Measurements from ENCODE around the gene TRIM34. TPM values are rescaled to one million over a fixed set of nuclear protein-coding genes. Genes with fewer than 3 reads are reported as not detected.
A peak's percentile ranks its signal among the peaks of the same experiment; 100 is the strongest.

The TRIM34 gene
- total RNA-seq, 1 experiment from 2014 or later: 0.42 TPM

DNA sequence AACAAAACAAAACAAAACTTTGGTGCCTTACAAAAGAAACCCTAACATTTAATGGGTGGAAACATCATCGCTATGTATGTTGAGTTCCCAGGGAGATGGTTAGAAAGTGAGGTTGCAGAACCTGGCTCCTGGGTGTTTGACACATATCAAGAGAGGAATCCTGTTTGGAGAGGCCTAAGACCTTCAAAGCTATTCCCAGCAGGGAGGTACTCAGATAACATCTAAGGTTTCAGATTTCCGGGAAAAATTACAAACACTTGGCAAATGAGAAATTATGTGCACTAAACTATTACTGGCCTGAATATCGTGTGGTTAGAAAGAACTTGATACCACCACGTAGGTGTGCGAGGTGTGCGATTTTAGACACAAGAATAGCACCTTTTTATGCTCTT is 41.6 kb downstream of the TRIM34 start:
- Histone ChIP-seq H4K20me1 (ENCODE audit: insufficient read depth) (no peaks in the 10 kb centered on the region), H3K9me3 (ENCODE audit: control insufficient read depth in 1 of 2, insufficient read depth in 1 of 2, low read depth in 1 of 2, low read length in 2 of 2) (no peaks in the 10 kb centered on the region), H2AFZ (ENCODE audit: low read depth, low read length, poor library complexity, severe bottlenecking) (no peak overlapping the region), H3K9ac (ENCODE audit: low read length) (no peak overlapping the region), H3K4me2 (ENCODE audit: low read length) (no peak overlapping the region), H3K4me1 (ENCODE audit: control insufficient read depth in 1 of 2, insufficient read depth in 2 of 2, low read length in 2 of 2) (peaks cover 4 to 13% of the 10 kb centered on the region in 2 experiments; a peak in 2 of 4 replicates), H3K79me2 (ENCODE audit: insufficient read depth, low read length) (no peaks in the 10 kb centered on the region), H3K9me2 (ENCODE audit: insufficient read depth) (no peaks in the 10 kb centered on the region), H3K27me3 (ENCODE audit: insufficient read depth, low read length) (no peaks in the 10 kb centered on the region), H3K27ac (ENCODE audit: low read depth, low read length) (no peak overlapping the region), H3K4me3 (replicated peaks in 1 of 2; ENCODE audit: low read depth in 1 of 2, low read length in 2 of 2) (no peak overlapping the region), H3K36me3 (ENCODE audit: control insufficient read depth in 1 of 2, insufficient read depth in 2 of 2, low read length in 2 of 2) (peaks cover 0 to 3% of the 10 kb centered on the region in 2 experiments; a peak in 1 of 4 replicates)
- intact Hi-C loops (cut with micrococcal nuclease): no loop called here
- ATAC-seq (peak; percentile 27; the same call in 1 of the 2 replicates), DNase-seq (ENCODE audit: low read depth, low spot score) (no peak)
- ChIA-PET RAD21 (ENCODE audit: low non-redundant PET in 1 of 2, low total read pairs in 2 of 2, uncharacterized antibody in 2 of 2, unreplicated experiment in 2 of 2) (no interaction called here), CTCF (no interaction called here), POLR2A (no interaction called here)
- TF ChIP-seq JUND (IDR thresholded peaks at IDR 0.05) (no peak; the same call in 1 of the 2 replicates), SP1 (IDR thresholded peaks at IDR 0.05; ENCODE audit: low read depth) (no peak), POLR2AphosphoS5 (IDR thresholded peaks at IDR 0.05; ENCODE audit: low read depth, low read length) (no peak), POLR2A (IDR thresholded peaks at IDR 0.05; ENCODE audit: borderline replicate concordance, extremely low read depth, insufficient read depth, insufficient read length) (no peak), ZBTB33 (IDR thresholded peaks at IDR 0.05; ENCODE audit: extremely low read depth, insufficient replicate concordance, low read length) (no peak), ELF1 (IDR thresholded peaks at IDR 0.05; ENCODE audit: borderline replicate concordance, low read depth) (no peak), YY1 (IDR thresholded peaks at IDR 0.05; ENCODE audit: extremely low read depth, insufficient replicate concordance, low read depth, low read length) (no peak), EZH2 (IDR thresholded peaks at IDR 0.05) (no peak), SRF (IDR thresholded peaks at IDR 0.05; ENCODE audit: low read depth) (no peak), RAD21 (IDR thresholded peaks at IDR 0.05; ENCODE audit: low read depth) (no peak), ZNF274 (IDR thresholded peaks at IDR 0.05; ENCODE audit: low read depth, low read length) (no peak), CBX3 (IDR thresholded peaks at IDR 0.05; ENCODE audit: low read depth) (no peak), CEBPB (IDR thresholded peaks at IDR 0.05; ENCODE audit: low read depth) (no peak), EZH2phosphoT487 (IDR thresholded peaks at IDR 0.05; ENCODE audit: borderline replicate concordance) (no peak), TCF7L2 (IDR thresholded peaks at IDR 0.05; ENCODE audit: borderline replicate concordance, extremely low read depth, insufficient read depth, insufficient read length) (no peak)
- TF ChIP-seq, protein P1, sequence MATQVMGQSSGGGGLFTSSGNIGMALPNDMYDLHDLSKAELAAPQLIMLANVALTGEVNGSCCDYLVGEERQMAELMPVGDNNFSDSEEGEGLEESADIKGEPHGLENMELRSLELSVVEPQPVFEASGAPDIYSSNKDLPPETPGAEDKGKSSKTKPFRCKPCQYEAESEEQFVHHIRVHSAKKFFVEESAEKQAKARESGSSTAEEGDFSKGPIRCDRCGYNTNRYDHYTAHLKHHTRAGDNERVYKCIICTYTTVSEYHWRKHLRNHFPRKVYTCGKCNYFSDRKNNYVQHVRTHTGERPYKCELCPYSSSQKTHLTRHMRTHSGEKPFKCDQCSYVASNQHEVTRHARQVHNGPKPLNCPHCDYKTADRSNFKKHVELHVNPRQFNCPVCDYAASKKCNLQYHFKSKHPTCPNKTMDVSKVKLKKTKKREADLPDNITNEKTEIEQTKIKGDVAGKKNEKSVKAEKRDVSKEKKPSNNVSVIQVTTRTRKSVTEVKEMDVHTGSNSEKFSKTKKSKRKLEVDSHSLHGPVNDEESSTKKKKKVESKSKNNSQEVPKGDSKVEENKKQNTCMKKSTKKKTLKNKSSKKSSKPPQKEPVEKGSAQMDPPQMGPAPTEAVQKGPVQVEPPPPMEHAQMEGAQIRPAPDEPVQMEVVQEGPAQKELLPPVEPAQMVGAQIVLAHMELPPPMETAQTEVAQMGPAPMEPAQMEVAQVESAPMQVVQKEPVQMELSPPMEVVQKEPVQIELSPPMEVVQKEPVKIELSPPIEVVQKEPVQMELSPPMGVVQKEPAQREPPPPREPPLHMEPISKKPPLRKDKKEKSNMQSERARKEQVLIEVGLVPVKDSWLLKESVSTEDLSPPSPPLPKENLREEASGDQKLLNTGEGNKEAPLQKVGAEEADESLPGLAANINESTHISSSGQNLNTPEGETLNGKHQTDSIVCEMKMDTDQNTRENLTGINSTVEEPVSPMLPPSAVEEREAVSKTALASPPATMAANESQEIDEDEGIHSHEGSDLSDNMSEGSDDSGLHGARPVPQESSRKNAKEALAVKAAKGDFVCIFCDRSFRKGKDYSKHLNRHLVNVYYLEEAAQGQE (IDR thresholded peaks at IDR 0.05; ENCODE audit: low read depth): no peak
- TF ChIP-seq, protein P2, sequence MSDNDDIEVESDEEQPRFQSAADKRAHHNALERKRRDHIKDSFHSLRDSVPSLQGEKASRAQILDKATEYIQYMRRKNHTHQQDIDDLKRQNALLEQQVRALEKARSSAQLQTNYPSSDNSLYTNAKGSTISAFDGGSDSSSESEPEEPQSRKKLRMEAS (IDR thresholded peaks at IDR 0.05): no peak
- TF ChIP-seq, protein P3, sequence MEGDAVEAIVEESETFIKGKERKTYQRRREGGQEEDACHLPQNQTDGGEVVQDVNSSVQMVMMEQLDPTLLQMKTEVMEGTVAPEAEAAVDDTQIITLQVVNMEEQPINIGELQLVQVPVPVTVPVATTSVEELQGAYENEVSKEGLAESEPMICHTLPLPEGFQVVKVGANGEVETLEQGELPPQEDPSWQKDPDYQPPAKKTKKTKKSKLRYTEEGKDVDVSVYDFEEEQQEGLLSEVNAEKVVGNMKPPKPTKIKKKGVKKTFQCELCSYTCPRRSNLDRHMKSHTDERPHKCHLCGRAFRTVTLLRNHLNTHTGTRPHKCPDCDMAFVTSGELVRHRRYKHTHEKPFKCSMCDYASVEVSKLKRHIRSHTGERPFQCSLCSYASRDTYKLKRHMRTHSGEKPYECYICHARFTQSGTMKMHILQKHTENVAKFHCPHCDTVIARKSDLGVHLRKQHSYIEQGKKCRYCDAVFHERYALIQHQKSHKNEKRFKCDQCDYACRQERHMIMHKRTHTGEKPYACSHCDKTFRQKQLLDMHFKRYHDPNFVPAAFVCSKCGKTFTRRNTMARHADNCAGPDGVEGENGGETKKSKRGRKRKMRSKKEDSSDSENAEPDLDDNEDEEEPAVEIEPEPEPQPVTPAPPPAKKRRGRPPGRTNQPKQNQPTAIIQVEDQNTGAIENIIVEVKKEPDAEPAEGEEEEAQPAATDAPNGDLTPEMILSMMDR (IDR thresholded peaks at IDR 0.05 in 2 of 3, conservative IDR thresholded peaks at IDR 0.05 in 1 of 3; ENCODE audit: borderline replicate concordance in 1 of 3, insufficient read depth in 1 of 3, low read depth in 2 of 3, low read length in 2 of 3): no peak
- TF ChIP-seq, protein P4, sequence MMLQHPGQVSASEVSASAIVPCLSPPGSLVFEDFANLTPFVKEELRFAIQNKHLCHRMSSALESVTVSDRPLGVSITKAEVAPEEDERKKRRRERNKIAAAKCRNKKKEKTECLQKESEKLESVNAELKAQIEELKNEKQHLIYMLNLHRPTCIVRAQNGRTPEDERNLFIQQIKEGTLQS (IDR thresholded peaks at IDR 0.05): no peak
- BruUV-seq (replicated peaks): no TSS peak

Data from HCT116 (cell line).